GM12864 (cell line): Measurements from ENCODE around the gene CBX2.

Experiments
- DNase-seq: peaks from one replicate; pipeline ENCODE4 v3.0.0-alpha.2; 2011; ENCODE audit warnings: low read depth
- H3K4me3 ChIP-seq: 2 replicates; pipeline ENCODE4 v1.5.1; 2011; ENCODE audit warnings: mild to moderate bottlenecking, low read depth, low read length, control low read depth
- TF ChIP-seq, protein P1 (sequence below): IDR thresholded peaks from 2 replicates; pipeline ENCODE4 v1.5.1; 2011; ENCODE audit warnings: low read depth, mild to moderate bottlenecking, moderate library complexity, low read length, control low read depth, inconsistent platforms; ENCODE audit errors: missing control alignments

The CBX2 gene

DNA sequence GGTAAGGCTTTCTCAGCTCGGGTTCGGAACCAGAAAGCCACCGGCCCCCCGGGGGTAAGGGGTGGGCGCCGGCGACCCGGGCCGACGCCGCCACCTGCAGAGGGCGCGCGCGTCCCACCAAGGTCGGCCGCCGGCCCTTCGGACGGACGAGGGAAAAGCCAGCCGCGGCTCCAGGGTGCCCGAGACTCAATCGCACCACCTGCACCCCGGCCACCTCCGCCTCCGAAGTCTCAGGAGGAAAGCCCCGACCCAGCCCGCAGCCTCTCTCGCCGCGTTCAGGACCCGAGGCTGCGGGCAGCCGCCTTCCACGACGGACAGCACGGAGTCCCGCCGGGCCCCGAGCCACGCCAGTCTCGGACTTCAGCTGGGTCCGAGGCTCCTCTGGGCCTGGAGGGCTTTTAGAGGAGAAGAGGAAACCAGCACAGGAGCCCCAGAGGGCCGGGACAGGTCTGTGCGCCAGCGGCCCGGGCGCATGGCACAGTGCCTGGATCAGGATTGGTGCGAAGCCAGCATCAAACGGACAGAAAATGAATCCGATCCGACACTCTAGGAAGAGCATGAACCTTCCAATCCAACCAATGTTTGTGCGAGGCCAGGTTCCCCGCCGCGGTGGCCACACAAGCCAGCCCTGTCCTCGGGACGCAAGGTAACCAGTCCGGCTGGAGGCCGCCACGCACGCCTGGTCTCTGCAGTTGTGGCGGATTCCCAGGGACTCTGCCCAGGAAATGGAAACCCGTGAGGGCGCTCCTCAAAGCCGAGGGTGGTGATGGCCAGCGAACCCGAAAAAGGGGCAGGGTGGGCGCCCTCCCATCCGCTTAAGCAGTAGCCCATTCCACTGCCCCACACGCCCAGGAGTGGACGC is 12.2 kb downstream of the CBX2 start:
- no peak overlapping the region for H3K4me3 ChIP-seq
- TF ChIP-seq, protein P1, sequence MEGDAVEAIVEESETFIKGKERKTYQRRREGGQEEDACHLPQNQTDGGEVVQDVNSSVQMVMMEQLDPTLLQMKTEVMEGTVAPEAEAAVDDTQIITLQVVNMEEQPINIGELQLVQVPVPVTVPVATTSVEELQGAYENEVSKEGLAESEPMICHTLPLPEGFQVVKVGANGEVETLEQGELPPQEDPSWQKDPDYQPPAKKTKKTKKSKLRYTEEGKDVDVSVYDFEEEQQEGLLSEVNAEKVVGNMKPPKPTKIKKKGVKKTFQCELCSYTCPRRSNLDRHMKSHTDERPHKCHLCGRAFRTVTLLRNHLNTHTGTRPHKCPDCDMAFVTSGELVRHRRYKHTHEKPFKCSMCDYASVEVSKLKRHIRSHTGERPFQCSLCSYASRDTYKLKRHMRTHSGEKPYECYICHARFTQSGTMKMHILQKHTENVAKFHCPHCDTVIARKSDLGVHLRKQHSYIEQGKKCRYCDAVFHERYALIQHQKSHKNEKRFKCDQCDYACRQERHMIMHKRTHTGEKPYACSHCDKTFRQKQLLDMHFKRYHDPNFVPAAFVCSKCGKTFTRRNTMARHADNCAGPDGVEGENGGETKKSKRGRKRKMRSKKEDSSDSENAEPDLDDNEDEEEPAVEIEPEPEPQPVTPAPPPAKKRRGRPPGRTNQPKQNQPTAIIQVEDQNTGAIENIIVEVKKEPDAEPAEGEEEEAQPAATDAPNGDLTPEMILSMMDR: peak; percentile 56
- no peak for DNase-seq

DNA sequence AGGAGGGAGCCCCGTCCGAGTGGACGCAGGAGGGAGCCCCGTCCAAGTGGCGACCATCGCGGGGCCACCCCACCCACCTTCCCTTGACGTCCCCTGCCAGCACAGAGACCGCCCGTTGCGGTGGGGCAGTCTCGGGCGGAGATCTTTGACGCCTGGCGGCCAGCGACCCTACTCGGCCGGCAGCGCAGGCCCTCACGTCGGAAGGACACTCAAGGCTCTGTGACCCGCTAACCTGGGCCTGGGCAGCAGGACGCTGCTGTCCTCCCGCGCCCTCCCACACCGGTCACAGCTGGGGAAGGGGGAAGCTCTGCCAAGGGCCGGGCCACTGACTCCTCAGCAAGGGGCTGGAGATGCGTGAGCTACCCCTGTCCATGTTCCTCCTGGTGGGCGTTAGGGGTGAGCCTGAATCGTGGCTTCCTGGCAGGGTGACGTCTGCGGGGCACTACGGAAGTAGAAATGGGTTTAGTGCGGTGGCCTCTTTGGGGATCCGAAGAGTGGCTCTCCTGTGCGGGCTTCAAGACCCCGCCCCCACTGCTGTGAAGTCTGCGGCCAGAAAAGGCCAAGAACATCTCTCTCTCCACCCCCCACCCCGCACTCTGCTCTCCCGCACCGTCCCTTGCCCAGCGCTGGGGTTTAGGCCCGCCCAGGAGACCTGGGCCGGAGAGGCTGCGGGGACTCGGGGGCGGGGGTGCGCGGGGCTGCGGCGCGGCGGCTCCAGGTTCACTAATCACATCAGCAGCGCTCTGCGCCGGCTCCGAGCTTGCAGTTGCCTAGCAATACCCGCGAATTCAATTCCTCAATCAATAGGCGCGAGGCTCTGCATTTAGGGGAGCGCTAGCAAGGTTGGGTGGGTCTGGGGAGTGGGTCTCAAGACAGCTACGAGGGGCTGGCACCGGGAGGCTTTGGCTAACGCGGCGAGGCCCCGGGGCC is 13.1 kb downstream of the CBX2 start:
- no peak overlapping the region for H3K4me3 ChIP-seq

DNA sequence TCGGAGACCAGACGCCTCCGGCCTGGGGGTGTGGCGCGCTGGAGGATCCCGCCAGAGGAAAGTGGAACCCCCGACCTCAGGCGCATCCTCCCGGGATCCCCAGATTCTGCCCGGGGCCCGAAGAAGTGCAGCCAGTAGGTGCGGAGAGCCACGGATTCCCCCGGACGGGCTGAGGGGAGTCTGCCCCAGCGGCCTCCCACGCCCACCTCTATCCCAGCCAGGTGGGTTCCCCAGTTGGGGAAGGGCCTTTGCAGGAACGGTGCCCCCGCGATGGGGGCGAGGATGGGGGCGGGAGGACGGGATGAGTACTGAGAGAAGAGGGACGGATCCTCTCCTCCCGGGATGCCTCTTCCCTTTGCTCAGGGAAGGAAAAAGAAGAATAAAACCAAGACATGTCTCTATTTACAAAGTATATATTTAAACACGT is 13.8 kb downstream of the CBX2 start:
- no peak overlapping the region for H3K4me3 ChIP-seq

More for the DNA sequence above, 13.1 kb downstream of the CBX2 start:
- no peak for DNase-seq
- TF ChIP-seq, protein P1: no peak

DNA sequence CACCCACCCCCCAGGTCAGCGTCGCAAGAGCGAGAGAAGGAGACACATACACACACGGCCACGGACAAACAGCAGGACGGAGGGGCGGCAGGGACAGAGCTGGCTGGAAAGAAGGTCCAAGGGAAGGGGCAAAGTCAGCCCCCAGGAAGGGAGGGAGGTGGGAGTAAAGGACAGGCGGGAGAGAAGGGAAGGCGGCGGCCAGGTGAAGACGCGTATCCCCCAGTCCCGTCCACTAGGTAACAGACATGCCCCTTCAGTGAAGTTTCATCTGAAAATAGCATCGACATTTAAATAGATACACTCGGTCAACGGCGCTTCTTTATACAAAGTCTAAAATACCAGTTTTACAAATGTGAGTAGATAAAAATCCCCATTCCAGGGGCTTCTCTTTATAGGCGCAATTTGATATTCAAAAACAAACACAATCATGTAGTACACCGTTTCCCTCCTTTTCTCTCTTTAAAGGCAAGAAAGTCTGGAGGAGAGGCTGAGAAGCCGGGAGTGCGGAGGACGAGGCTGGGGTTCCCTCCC is 14.5 kb downstream of the CBX2 start:
- no peak overlapping the region for H3K4me3 ChIP-seq
- TF ChIP-seq, protein P1: no peak

More for the DNA sequence above, 13.8 kb downstream of the CBX2 start:
- TF ChIP-seq, protein P1: no peak
- DNase-seq: no peak

DNA sequence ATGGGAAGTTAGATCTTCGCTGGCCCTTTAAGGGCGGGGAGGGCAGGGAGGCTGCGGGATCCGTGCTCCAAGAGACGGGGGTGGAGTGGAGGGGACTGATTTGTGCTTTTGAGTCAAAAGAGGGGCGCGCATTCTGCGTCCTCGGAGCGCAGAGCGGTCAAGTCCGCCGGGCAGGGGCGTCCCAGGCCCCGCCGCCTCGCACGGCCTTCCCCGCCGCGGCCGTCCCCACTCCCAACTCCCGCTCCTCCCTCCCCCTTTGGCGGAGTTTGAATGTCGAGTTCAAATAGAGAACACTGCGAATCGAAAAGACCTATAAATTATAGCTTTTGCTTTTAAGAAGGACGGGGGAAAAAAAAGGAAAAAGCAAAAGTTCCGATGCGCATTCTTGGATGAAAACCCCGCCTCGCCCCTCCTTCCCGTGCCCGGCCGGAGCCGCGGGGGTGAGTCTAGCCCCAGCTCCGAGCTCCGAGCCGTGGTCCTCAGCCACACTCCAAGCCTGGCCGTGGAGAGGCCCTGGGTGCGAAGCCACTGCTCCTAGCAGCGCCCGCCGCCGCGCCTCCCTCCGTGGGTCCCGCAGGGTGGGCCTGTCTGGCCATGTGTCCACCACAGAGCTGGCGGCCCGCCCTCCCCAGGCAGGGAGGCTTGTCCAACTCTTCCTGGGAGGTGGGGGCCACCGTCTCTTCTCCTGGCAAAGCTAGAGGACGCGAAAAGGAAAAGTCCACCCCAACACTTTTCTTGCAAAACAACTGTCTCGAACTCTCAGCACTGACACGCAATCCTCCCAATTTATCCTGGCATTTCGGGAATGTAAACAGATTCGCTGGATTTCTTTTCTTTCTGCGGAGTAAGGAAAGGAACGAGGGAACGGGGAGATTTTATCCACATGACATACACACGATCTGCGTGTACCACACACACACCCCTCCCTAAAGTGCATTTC is 15.3 kb downstream of the CBX2 start:
- TF ChIP-seq, protein P1: no peak
- no peak overlapping the region for H3K4me3 ChIP-seq
- no peak for DNase-seq

More for the DNA sequence above, 14.5 kb downstream of the CBX2 start:
- no peak for DNase-seq

DNA sequence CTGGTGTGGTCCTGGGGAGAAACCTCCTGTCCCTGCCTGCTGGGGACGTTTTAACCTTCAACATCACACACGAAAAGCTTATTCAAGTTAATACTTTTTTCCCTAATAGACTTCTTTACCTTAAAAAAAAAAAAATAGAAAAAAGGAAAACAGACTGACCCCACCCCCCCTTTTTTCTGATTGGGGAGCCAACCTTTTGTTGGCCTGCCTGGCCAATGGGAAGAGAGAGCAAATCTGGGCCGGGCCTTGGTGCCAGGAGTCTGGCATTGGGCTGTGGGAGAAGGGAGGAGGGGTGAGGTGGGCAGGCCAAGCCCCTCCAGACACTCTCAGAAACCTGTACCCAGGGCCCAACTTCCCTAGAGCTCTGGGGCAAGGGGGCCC is 16.0 kb downstream of the CBX2 start:
- TF ChIP-seq, protein P1: no peak
- no peak overlapping the region for H3K4me3 ChIP-seq
- no peak for DNase-seq
